HFF-Myc (cell line): ENCODE results near the gene KLRF1.

Experiments
- DNase-seq: peaks from one replicate; pipeline ENCODE4 v3.0.0-alpha.2; 2011; ENCODE audit warnings: low read depth; ENCODE audit errors: extremely low read depth
- H3K4me3 ChIP-seq: replicated peaks from 2 replicates; pipeline ENCODE4 v1.5.1; 2011; ENCODE audit warnings: low read depth, mild to moderate bottlenecking, control low read depth, low read length
- TF ChIP-seq, protein P1 (sequence below): IDR thresholded peaks from 2 replicates; pipeline ENCODE4 v1.5.1; 2012; ENCODE audit warnings: mild to moderate bottlenecking, low read depth, low read length, control low read depth; ENCODE audit errors: missing control alignments

KLRF1 gene

DNA sequence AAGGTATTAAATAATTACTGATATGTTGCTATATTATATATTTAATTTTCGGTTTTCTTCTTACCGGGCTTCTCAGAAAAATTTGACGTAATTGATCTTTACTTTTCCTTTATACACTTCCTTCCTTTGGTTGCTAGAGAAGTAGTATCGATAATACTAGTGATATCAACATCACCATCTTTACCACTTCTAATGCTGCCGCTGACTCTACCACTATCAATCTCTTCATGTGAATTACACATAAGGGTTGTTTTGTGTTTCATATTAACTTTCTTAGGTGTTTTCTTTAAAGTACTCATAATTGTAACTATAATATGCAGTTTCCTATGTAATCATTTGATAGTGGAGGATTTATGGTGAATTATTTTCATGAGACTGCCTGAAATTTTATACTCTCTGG, 30.9 kb upstream of the KLRF1 start:
- H3K4me3 ChIP-seq, result no peak overlapping the region
- DNase-seq, result no peak
- TF ChIP-seq, protein P1, sequence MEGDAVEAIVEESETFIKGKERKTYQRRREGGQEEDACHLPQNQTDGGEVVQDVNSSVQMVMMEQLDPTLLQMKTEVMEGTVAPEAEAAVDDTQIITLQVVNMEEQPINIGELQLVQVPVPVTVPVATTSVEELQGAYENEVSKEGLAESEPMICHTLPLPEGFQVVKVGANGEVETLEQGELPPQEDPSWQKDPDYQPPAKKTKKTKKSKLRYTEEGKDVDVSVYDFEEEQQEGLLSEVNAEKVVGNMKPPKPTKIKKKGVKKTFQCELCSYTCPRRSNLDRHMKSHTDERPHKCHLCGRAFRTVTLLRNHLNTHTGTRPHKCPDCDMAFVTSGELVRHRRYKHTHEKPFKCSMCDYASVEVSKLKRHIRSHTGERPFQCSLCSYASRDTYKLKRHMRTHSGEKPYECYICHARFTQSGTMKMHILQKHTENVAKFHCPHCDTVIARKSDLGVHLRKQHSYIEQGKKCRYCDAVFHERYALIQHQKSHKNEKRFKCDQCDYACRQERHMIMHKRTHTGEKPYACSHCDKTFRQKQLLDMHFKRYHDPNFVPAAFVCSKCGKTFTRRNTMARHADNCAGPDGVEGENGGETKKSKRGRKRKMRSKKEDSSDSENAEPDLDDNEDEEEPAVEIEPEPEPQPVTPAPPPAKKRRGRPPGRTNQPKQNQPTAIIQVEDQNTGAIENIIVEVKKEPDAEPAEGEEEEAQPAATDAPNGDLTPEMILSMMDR, result no peak

DNA sequence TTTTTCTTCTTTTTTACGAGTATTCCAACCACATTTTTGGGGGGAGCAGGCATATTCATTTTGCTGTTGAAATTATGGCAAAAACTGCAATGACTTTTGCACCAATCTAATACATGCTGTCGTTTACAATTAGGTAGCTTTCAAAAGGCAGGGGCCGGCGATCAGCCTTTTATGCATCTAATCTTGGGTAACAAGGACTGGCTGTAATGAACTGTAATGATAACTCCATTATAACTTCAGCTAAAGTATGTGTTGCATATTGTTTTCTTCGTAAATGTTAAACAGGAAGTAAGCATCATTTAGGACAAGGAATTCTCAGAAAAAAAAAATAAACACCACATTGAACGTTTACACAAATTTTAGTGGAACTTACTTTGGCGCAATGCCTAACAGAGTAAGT, 30.3 kb upstream of the KLRF1 start:
- DNase-seq, result no peak
- TF ChIP-seq, protein P1, result no peak
- no peak overlapping the region for H3K4me3 ChIP-seq

DNA sequence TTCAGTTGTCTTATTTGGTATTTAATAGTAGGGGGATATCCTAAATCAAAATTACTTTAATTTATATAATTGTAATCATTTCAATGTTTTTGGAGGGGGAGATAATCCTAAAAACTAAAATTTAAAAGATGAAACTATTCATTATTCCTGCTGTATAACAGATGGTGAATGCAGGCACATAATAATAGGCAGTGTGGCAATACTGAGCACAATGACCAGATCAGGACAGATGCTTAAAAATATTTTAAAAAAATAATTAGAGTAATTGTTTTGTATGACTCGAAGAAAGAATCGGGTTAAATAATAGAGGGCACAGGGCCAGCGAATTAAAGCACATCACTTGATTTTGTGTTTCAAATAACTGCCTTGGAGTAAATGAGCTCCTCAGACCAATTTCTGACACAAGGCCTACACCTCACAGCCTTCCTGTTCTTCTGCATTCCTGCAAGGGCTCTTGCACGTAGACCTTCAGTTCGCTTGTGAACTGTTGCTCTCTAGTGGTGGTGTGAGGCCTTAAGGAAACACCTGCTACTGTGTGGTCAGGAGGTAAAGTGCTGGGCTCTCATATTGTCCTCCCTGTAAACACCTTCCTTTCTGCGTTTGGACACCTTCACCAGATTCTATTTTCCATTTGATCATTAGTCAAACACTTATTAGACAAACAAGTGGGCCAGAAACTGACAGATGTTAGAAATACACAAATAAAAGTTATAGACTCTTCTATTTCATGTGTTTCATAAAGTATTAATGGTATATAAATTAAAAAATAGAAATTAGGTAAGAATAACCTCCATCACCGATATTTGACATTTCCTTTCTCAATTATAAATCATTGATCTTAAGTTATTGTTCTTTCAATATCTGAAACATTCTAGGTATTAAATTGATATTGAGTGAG, 29.3 kb upstream of the KLRF1 start:
- TF ChIP-seq, protein P1, result peak; percentile 23
- H3K4me3 ChIP-seq, result no peak overlapping the region
- peak; percentile 12 for DNase-seq

DNA sequence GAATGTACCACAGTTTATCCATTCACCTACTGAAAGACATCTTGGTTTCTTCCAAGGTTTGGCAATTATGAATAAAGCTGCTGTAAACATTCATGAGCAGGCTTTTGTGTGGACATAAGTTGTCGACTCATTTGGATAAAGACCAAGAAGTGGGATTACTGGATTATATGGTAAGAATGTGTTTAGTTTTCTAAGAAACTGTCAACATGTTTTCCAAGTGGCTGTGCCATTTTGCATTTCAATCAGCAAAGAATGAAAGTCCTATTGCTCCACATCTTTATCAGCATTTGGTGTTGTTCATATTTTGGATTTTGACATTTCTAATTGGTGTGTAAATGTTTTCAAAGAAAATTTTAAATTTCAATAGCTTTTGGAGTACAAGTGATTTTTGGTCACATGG, 27.3 kb upstream of the KLRF1 start:
- DNase-seq, result no peak
- no peak overlapping the region for H3K4me3 ChIP-seq
- TF ChIP-seq, protein P1, result no peak

DNA sequence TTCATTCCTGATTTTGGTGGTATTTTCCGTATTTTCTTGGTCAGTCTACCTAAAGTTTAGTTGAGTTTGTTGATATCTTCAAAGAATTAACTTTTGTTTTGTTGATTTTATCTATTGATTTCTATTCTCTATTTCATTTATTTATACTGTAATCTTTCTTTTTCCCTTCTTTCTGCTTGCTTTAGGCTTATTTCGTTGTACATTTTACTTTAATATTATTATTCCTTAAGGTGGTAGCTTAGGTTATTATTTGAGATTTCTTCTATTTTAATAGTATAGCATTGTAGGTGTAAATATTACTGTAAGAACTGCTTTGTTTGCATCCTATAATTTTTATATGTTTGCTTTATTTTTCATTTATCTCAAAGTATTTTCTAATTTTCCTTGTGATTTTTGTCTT, 21.4 kb upstream of the KLRF1 start:
- TF ChIP-seq, protein P1, result no peak
- DNase-seq, result no peak

DNA sequence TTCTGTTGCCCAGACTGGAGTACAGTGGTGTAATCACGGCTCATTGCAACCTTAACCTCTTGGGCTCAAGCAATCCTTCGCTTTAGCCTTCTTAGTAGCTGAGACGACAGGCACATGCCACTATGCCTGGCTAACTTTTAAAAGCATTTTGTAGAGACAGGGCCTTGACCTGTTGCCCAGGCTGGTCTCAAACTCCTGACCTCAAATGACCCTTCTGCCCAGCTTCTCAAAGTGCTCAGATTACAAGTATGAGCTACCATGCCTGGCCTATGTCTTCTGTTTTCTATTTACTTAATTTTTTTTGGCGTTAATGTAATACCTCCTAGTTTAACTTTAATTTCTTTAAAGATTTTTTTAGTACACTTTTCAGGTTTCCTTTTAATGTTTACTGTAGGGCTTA, 20.6 kb upstream of the KLRF1 start:
- TF ChIP-seq, protein P1, result no peak
- no peak for DNase-seq
- no peak overlapping the region for H3K4me3 ChIP-seq

More for the DNA sequence above, 21.4 kb upstream of the KLRF1 start:
- no peak overlapping the region for H3K4me3 ChIP-seq
